GM12891 (cell line): ENCODE results near the gene TTN.

Experiments
- DNase-seq: peaks from one replicate; pipeline ENCODE4 v3.0.0; 2011; ENCODE audit warnings: low spot score; ENCODE audit not compliant: insufficient read length
- FAIRE-seq: peaks from 2 replicates; lab custom pipeline; 2011; peaks lifted over from hg19 to GRCh38; lab: Jason Lieb, UNC
- PAX5 ChIP-seq: IDR thresholded peaks from 2 replicates; pipeline ENCODE4 v1.6.1; 2011; ENCODE audit warnings: low read length, moderate library complexity, mild to moderate bottlenecking; ENCODE audit not compliant: insufficient read depth, severe bottlenecking
- POLR2A ChIP-seq: IDR thresholded peaks from 2 replicates; pipeline ENCODE4 v1.6.1; 2011; ENCODE audit warnings: low read depth, low read length, control low read depth
- POLR2AphosphoS5 ChIP-seq: IDR thresholded peaks from 2 replicates; pipeline ENCODE4 v1.6.1; 2011; ENCODE audit warnings: low read depth, low read length, control low read depth
- POU2F2 ChIP-seq: IDR thresholded peaks from 2 replicates; pipeline ENCODE4 v1.6.1; 2011; ENCODE audit warnings: low read depth, mild to moderate bottlenecking, control low read depth, low read length, moderate library complexity
- SPI1 ChIP-seq: IDR thresholded peaks from 2 replicates; pipeline ENCODE4 v1.6.1; 2011; ENCODE audit warnings: low read depth, low read length, control low read depth
- TAF1 ChIP-seq: IDR thresholded peaks from 2 replicates; pipeline ENCODE4 v1.6.1; 2011; ENCODE audit warnings: low read depth, low read length, control low read depth

The TTN gene

GRCh38 chr2:178592655-178593054 is 214.6 kb downstream of the TTN start:
- no peak for DNase-seq
- no peak for FAIRE-seq
- TF ChIP-seq POU2F2: no peak
- no peak for TF ChIP-seq SPI1
- TF ChIP-seq TAF1: no peak
- TF ChIP-seq POLR2A: no peak
- no peak for TF ChIP-seq POLR2AphosphoS5
- no peak for TF ChIP-seq PAX5

GRCh38 chr2:178589335-178589734 is 217.9 kb downstream of the TTN start:
- no peak for FAIRE-seq
- TF ChIP-seq TAF1 (no peak), PAX5 (no peak), POU2F2 (no peak), POLR2A (no peak), POLR2AphosphoS5 (no peak), SPI1 (no peak)
- DNase-seq: no peak

DNA sequence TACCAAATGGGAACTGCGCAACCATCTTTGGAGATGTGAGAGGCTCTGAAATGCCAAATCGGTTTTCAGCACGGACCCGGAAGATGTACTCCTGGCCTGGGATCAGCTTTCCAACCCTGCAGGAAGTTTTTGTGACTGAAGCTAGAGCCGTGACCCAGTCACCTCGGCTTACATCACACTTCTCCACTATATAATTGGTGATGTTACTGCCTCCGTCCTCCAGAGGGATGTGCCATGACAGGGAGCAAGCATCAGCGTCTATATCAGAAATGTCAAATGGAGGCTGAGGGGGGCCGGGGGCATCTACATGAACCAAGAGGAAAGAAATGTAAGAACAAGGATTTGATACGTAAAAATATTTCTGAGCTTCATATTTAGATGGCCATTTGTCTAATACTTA is 222.6 kb downstream of the TTN start:
- FAIRE-seq (no peak), DNase-seq (no peak)
- no peak for TF ChIP-seq SPI1
- TF ChIP-seq POLR2AphosphoS5: no peak
- no peak for TF ChIP-seq PAX5
- TF ChIP-seq TAF1: no peak
- no peak for TF ChIP-seq POU2F2
- TF ChIP-seq POLR2A: no peak

DNA sequence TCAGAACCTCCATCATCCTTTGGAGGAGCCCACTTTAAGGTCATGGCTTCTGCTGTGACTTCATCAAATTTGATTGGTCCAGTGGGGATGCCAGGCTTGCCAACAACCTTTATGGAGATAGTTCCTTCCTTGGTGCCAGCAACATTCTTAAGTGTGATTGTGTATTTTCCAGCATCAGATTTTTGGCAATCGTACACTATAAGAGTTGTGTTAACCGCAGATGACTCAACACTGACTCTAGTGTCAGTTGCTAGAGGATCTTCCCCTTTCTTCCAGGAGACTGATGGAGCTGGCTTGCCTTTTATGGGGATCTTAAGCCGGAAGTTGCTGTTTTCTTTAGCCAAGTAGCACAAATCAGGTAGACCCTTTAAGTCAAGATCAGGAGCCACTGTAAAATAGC is 228.2 kb downstream of the TTN start:
- TF ChIP-seq TAF1 (no peak), POLR2A (no peak), SPI1 (no peak), PAX5 (no peak), POLR2AphosphoS5 (no peak), POU2F2 (no peak)
- no peak for FAIRE-seq

DNA sequence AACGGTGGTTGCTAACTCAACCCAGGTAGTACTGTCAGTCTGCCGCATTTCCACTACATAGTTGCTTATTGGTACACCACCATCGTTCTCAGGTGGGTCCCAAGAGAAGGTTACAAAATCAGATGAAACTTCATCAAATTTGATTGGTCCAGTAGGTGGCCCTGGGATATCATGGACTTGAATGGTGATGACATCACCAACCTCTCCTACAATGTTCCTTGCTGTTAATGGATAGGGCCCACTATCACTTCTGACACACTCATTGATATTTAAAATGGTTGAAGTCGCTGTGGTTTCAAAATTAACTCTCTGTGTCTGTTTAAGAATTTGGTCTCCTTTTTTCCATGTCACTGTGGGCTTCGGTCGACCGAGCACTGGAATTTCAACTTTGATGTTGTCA is 232.4 kb downstream of the TTN start:
- TF ChIP-seq PAX5 (no peak), POLR2A (no peak), POU2F2 (no peak), POLR2AphosphoS5 (no peak), SPI1 (no peak), TAF1 (no peak)
- FAIRE-seq (no peak), DNase-seq (no peak)

More for the DNA sequence above, 228.2 kb downstream of the TTN start:
- no peak for DNase-seq

- no peak for FAIRE-seq
- DNase-seq: no peak
- TF ChIP-seq SPI1 (no peak), POU2F2 (no peak), TAF1 (no peak), POLR2AphosphoS5 (no peak), POLR2A (no peak), PAX5 (no peak)
These were observed 239.0 kb downstream of the TTN start for GRCh38 chr2:178568227-178568626.

- no peak for TF ChIP-seq POLR2A
- TF ChIP-seq POLR2AphosphoS5: no peak
- no peak for TF ChIP-seq SPI1
- no peak for TF ChIP-seq TAF1
- TF ChIP-seq POU2F2: no peak
- no peak for TF ChIP-seq PAX5
- FAIRE-seq (no peak), DNase-seq (no peak)
These were observed 254.2 kb downstream of the TTN start for GRCh38 chr2:178553047-178553446.

- TF ChIP-seq PAX5 (no peak), POU2F2 (no peak), TAF1 (no peak)
- DNase-seq: no peak
- no peak for FAIRE-seq
These were observed 256.9 kb downstream of the TTN start for GRCh38 chr2:178550352-178550751.

- TF ChIP-seq POLR2A: no peak
- TF ChIP-seq TAF1: no peak
- no peak for TF ChIP-seq PAX5
- TF ChIP-seq SPI1: no peak
- FAIRE-seq (no peak), DNase-seq (no peak)
These were observed 264.7 kb downstream of the TTN start for GRCh38 chr2:178542569-178542968.

DNA sequence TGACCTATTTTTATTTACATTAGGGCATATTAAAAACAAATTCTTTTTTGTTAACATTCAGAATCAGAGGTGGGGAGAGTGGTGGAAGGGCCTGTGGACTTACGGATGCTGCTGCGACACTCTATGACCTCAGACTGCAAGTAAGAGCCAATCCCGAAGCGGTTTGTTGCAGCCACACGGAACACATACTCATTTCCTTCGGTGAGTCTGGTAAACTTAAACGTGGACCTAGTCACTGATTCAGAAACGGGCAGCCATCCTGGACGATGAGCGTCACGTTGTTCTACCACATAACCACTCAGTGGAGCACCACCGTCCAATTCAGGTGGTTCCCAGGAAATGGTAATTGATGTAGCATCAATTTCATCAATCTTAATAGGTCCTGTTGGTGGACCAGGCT is 265.1 kb downstream of the TTN start:
- no peak for FAIRE-seq
- TF ChIP-seq TAF1: no peak
- no peak for TF ChIP-seq PAX5
- no peak for TF ChIP-seq POLR2AphosphoS5

More for the DNA sequence above, 265.1 kb downstream of the TTN start:
- DNase-seq: no peak
